ENCODE measurements around the gene SRRM5.
"Not testable (repeated sequence)": the region's sequence is repeated elsewhere in the genome, so short reads cannot be mapped to it uniquely, and the experiment has no call there.

SRRM5 gene

GRCh38 chr19:43616306-43616705 lies 4.4 kb downstream of the SRRM5 start:
- no peak for DNase-seq (ENCODE audit: low read depth in 2 of 2)

GRCh38 chr19:43616954-43617353 lies 5.1 kb downstream of the SRRM5 start:
- no peak for DNase-seq (ENCODE audit: low read depth in 2 of 2)

GRCh38 chr19:43618921-43619261 lies 7.0 kb downstream of the SRRM5 start:
- no peak for DNase-seq (ENCODE audit: low read depth in 2 of 2)

GRCh38 chr19:43619262-43620060 lies 7.6 kb downstream of the SRRM5 start, which contains the start of gene ZNF428:
Gene ZNF428, minus strand, starts transcription at chr19:43619629. Its CDS starts 5,325 bp downstream, at chr19:43614304.
- peak; percentile 68 to 71 for DNase-seq (ENCODE audit: low read depth in 2 of 2)

- DNase-seq (ENCODE audit: low read depth in 2 of 2): peak in 1 of 2 donors; percentile 77
These were observed 8.4 kb downstream of the SRRM5 start for GRCh38 chr19:43620061-43621001.

- no peak for DNase-seq (ENCODE audit: low read depth in 2 of 2)
These were observed 10.2 kb downstream of the SRRM5 start for GRCh38 chr19:43622070-43622469.

- DNase-seq (ENCODE audit: low read depth in 2 of 2): no peak
These were observed 11.1 kb downstream of the SRRM5 start for GRCh38 chr19:43622956-43623355.

- no peak for DNase-seq (ENCODE audit: low read depth in 2 of 2)
These were observed 12.2 kb downstream of the SRRM5 start for GRCh38 chr19:43623889-43624670.

- DNase-seq (ENCODE audit: low read depth in 2 of 2): peak; percentile 51 to 68
These were observed 13.0 kb downstream of the SRRM5 start for GRCh38 chr19:43624933-43625332.

GRCh38 chr19:43625918-43626579 lies 14.2 kb downstream of the SRRM5 start:
- DNase-seq (ENCODE audit: low read depth in 2 of 2): no peak

- DNase-seq (ENCODE audit: low read depth in 2 of 2): no peak
These were observed 14.9 kb downstream of the SRRM5 start for GRCh38 chr19:43626838-43627237.

GRCh38 chr19:43628646-43629326 lies 16.9 kb downstream of the SRRM5 start:
- no peak for DNase-seq (ENCODE audit: low read depth in 2 of 2)

GRCh38 chr19:43631491-43631890 lies 19.6 kb downstream of the SRRM5 start:
- DNase-seq (ENCODE audit: low read depth in 2 of 2): no peak

- DNase-seq (ENCODE audit: low read depth in 2 of 2): no peak
These were observed 21.6 kb downstream of the SRRM5 start for GRCh38 chr19:43633520-43633919.

GRCh38 chr19:43634068-43634467 lies 22.2 kb downstream of the SRRM5 start:
- no peak for DNase-seq (ENCODE audit: low read depth in 2 of 2)

- DNase-seq (ENCODE audit: low read depth in 2 of 2): no peak
These were observed 22.6 kb downstream of the SRRM5 start for GRCh38 chr19:43634506-43634871.

- DNase-seq (ENCODE audit: low read depth in 2 of 2): no peak
These were observed 23.1 kb downstream of the SRRM5 start for GRCh38 chr19:43634872-43635560.

GRCh38 chr19:43635561-43635940 lies 23.7 kb downstream of the SRRM5 start:
- DNase-seq (ENCODE audit: low read depth in 2 of 2): not testable (repeated sequence)

GRCh38 chr19:43636121-43636683 lies 24.3 kb downstream of the SRRM5 start:
- DNase-seq (ENCODE audit: low read depth in 2 of 2): no peak

All from stimulated activated CD8-positive, alpha-beta memory T cell treated with anti-CD3 and anti-CD28 coated beads, Interleukin-2, amount 100 ng/mL, for 1 hour (primary cell).